GM19238 (cell line): Measurements from ENCODE around the gene KLHL22.
"Not testable (repeated sequence)": the region's sequence is repeated elsewhere in the genome, so short reads cannot be mapped to it uniquely, and the experiment has no call there.

Source experiments
- DNase-seq: peaks from one replicate; pipeline ENCODE4 v3.0.0; 2011; ENCODE audit warnings: low spot score; ENCODE audit not compliant: insufficient read length

Gene KLHL22

GRCh38 chr22:20504293-20504922 is 8.8 kb upstream of the KLHL22 start:
- not testable (repeated sequence) for DNase-seq

DNA sequence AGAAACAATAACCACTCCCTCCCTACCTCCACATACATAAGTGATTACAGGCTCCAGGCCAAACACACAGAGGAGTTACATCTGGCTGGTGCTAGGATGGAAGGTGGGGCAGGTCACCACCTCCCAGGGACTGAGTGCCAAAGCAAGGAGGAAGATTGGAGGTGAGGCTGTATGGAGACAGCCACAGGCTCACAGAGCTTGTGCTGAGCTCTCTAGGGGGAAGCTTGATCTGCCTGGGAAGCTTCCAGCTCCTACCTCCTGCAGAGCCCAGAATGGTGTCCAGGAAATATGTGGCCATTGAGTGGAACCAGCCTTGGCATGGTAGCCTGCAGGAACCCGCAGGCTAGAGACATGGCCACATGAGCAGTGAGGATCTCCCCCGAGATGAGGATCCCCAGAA is 8.2 kb upstream of the KLHL22 start:
- DNase-seq = no peak

DNA sequence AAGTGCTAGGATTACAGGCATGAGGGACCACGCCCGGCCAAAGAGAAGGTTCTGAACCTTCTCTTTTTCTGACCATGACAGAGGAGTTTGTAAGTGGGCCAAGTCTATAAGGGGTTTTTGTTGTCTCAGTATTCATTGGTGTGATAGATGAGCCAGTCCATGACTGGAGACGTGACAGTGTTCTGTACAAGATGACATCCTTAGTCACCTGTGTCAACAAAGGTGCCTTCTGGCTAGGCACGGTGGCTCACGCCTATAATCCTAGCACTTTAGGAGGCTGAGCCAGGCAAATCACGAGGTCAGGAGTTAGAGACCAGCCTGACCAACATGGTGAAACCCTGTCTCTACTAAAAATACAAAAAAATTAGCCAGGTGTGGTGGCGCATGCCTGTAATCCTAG is 4.2 kb upstream of the KLHL22 start:
- no peak for DNase-seq

- no peak for DNase-seq
Measured at GRCh38 chr22:20498913-20499312, 3.3 kb upstream of the KLHL22 start.

DNA sequence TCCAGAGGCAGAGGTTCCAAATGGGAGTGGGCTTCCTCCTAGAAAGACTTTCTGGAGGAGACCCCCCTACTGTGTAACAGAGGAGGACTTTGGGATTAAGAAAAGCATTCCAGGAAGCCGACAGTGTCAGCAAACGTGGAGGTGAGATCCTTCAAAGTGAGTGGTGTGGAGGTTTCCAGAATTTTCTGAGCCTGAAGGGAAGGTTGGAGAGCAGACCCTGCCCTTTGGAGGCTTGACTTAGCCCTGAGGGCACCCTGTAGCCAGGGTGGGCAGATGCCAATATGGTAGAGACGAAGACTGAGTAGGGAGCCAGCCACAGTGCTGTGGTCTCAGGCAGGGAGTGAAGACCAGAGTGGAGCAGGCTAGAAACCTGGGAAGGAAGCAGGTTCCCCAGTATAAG is 1.8 kb upstream of the KLHL22 start:
- DNase-seq = no peak

GRCh38 chr22:20495861-20496681 is 476 bp upstream of the KLHL22 start:
- DNase-seq = peak; percentile 98

- no peak for DNase-seq
Measured at GRCh38 chr22:20491346-20491745, 4.2 kb downstream of the KLHL22 start.

DNA sequence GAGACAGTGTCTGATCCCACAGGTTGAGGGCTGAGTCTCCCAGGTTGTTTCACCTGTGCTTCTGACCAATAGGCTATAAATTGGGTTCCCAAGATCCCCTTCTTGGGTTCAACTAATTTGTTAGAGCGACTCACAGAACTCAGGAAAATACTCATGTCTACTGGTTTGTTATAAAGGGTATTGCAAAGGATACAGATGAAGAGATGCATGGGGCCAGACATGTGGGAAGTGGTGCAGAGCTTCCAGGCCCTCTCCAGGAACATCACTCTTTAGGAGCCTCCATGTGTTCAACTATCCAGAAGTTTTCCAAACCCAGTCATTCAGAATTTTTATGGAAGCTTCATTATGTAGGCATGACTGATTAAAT is 4.7 kb downstream of the KLHL22 start:
- DNase-seq = no peak

- DNase-seq = no peak
Measured at GRCh38 chr22:20490183-20490940, 5.2 kb downstream of the KLHL22 start.

- DNase-seq = no peak
Measured at GRCh38 chr22:20488946-20489345, 6.6 kb downstream of the KLHL22 start.

DNA sequence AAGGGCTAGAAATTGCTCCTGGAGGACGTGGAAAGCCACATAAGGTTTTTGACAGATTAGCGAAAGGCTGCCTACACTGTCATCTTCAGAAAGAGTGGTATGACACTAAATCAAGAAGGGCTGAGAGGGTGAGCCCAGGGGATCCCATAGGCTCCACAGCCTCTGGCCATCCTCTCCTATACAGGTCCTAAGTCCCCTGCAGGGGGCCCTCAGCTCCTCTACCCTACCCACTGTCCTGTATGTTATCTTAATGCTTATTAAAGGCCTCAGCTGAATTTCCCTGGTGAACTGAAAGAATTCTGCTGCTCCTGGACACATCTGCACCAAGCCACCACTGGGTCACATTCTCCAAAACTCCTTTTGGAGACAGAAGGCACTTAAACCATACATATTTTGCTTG is 7.9 kb downstream of the KLHL22 start:
- no peak for DNase-seq

DNA sequence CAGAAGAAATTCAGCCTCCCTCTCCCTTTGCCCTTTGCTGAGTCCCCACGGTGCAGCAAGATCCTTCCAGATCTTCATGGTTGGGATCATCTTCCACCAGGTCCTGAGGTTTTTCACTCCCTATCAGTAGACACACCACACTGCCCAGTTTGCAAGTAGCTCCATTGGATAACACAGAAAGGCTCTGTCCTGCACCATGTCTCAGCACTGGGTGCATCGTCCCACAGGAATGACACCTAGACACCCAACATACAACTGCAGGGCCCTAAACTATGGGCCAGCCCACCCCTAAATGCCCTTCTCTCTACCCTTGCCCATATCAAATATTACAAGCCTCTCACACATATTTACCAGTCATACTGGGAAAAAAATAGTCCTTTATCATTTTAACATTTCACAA is 9.4 kb downstream of the KLHL22 start:
- DNase-seq = no peak

GRCh38 chr22:20484948-20485683 is 10.5 kb downstream of the KLHL22 start:
- no peak for DNase-seq

- no peak for DNase-seq
Measured at GRCh38 chr22:20483771-20484170, 11.8 kb downstream of the KLHL22 start.

GRCh38 chr22:20483143-20483506 is 12.5 kb downstream of the KLHL22 start:
- DNase-seq = not testable (repeated sequence)

- no peak for DNase-seq
Measured at GRCh38 chr22:20479612-20480196, 15.9 kb downstream of the KLHL22 start.

GRCh38 chr22:20478059-20478458 is 17.5 kb downstream of the KLHL22 start:
- not testable (repeated sequence) for DNase-seq

DNA sequence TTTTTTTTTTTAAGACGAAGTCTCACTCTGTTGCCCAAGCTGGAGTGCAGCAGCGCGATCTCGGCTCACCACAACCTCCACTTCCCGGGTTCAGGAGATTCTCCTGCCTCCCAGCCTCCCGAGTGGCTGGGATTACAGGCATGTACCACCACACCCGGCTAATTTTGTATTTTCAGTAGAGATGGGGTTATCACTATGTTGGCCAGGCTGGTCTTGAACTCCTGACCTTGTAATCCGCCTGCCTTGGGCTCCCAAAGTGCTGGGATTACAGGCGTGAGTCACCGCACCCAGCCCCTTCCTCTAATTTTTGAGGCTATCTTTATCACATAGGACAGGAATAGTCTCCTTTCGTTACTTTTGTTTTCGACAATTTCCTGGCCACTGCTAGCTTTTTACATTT is 20.0 kb downstream of the KLHL22 start:
- not testable (repeated sequence) for DNase-seq

DNA sequence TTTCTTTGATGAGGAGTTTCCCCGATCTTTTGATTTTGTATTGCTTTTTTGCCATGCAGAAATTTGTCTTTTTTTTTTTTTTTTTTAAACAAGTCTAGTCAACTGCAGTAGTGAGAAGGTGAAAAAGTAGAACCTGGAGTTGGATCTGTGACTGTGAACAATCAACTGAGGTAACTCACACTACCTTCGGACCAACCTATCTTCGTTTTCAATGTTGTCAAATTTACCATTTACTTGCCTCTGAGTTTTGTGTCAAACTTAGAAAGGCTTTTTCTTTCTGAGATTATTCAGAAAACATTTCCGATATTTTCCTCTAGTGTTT is 20.5 kb downstream of the KLHL22 start:
- no peak for DNase-seq

- no peak for DNase-seq
Measured at GRCh38 chr22:20472629-20473442, 22.8 kb downstream of the KLHL22 start.
